ENCODE data around the gene ME3. TPM values are rescaled to one million over a fixed set of nuclear protein-coding genes. Genes with fewer than 3 reads are reported as not detected.

Gene ME3
- total RNA-seq, 1 experiment from 2014 or later = 0.30 TPM

DNA sequence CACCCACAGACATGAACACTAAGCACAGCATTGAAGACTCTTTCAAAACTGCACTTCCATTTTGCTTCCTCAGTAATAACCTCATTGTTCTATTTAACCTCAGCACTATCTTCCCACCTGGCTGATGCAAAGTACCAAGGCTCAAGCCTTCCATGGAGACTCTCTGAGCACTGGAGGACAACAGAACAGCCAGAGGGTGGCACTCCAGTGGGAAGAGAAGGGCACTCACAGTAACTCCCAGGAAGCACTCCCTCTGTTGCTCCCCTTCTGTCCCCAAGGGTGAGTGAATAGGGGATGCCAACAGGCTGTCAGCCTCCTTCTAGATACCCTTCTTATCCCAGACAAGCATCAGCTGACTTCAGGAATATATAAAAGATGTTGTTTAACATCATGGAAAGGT, 3.5 kb downstream of the ME3 start:
- H4K20me1 ChIP-seq (ENCODE audit: insufficient read depth) = no peaks in the 10 kb centered on the region
- no peak overlapping the region for H3K9ac ChIP-seq (ENCODE audit: low read length)
- H3K4me1 ChIP-seq (ENCODE audit: control insufficient read depth in 1 of 2, insufficient read depth in 2 of 2, low read length in 2 of 2) = peaks cover 0 to 9% of the 10 kb centered on the region in 2 experiments; a peak in 3 of 4 replicates
- H3K79me2 ChIP-seq (ENCODE audit: insufficient read depth, low read length) = no peaks in the 10 kb centered on the region
- H3K36me3 ChIP-seq (ENCODE audit: control insufficient read depth in 1 of 2, insufficient read depth in 2 of 2, low read length in 2 of 2) = no peaks in the 10 kb centered on the region
- no peaks in the 10 kb centered on the region for H3K27me3 ChIP-seq (ENCODE audit: insufficient read depth, low read length)
- ATAC-seq = peak; percentile 71
- H3K9me3 ChIP-seq (ENCODE audit: control insufficient read depth in 1 of 2, insufficient read depth in 1 of 2, low read depth in 1 of 2, low read length in 2 of 2) = no peaks in the 10 kb centered on the region
- CTCF ChIA-PET = interaction anchor here (1.5 kb wide), 1 partner anchor 8 kb away, joined by 5 read pairs; no protein-coding TSS in a partner anchor
- H2AFZ ChIP-seq (ENCODE audit: low read depth, low read length, poor library complexity, severe bottlenecking) = no peak overlapping the region
- H3K4me2 ChIP-seq (ENCODE audit: low read length) = no peak overlapping the region
- POLR2A ChIA-PET = no interaction called here
- RAD21 ChIA-PET (ENCODE audit: low non-redundant PET in 1 of 2, low total read pairs in 2 of 2, uncharacterized antibody in 2 of 2, unreplicated experiment in 2 of 2) = no interaction called here
- no peak overlapping the region for H3K4me3 ChIP-seq (replicated peaks in 1 of 2; ENCODE audit: low read depth in 1 of 2, low read length in 2 of 2)
- TF ChIP-seq ZFX (IDR thresholded peaks at IDR 0.05) = no peak
- peak; percentile 38; the same call in 1 of the 2 replicates for TF ChIP-seq RAD21 (IDR thresholded peaks at IDR 0.05; ENCODE audit: low read depth)
- peak in 2 of 3 experiments; percentile 18; a peak in 1 of 6 replicates for TF ChIP-seq CTCF (IDR thresholded peaks at IDR 0.05 in 2 of 3, conservative IDR thresholded peaks at IDR 0.05 in 1 of 3; ENCODE audit: borderline replicate concordance in 1 of 3, insufficient read depth in 1 of 3, low read depth in 2 of 3, low read length in 2 of 3)
- no peak for TF ChIP-seq YY1 (IDR thresholded peaks at IDR 0.05; ENCODE audit: extremely low read depth, insufficient replicate concordance, low read depth, low read length)
- no peak for TF ChIP-seq SIN3A (IDR thresholded peaks at IDR 0.05; ENCODE audit: low read depth)
- intact Hi-C loops (cut with micrococcal nuclease) = no loop called here
- H3K9me2 ChIP-seq (ENCODE audit: insufficient read depth) = no peaks in the 10 kb centered on the region
- DNase-seq (ENCODE audit: low read depth, low spot score) = no peak
- BruUV-seq (replicated peaks) = no TSS peak
- H3K27ac ChIP-seq (ENCODE audit: low read depth, low read length) = no peak overlapping the region

- ChIA-PET CTCF (interaction anchor here (1.2 kb wide), 1 partner anchor 10 kb away, joined by 3 read pairs; no protein-coding TSS in a partner anchor), RAD21 (ENCODE audit: low non-redundant PET in 1 of 2, low total read pairs in 2 of 2, uncharacterized antibody in 2 of 2, unreplicated experiment in 2 of 2) (no interaction called here), POLR2A (no interaction called here)
- BruUV-seq (replicated peaks) = no TSS peak
- Histone ChIP-seq H3K79me2 (ENCODE audit: insufficient read depth, low read length) (no peaks in the 10 kb centered on the region), H2AFZ (ENCODE audit: low read depth, low read length, poor library complexity, severe bottlenecking) (no peak overlapping the region), H3K9me2 (ENCODE audit: insufficient read depth) (no peaks in the 10 kb centered on the region), H3K9ac (ENCODE audit: low read length) (no peak overlapping the region), H3K27ac (ENCODE audit: low read depth, low read length) (no peak overlapping the region), H3K4me1 (ENCODE audit: control insufficient read depth in 1 of 2, insufficient read depth in 2 of 2, low read length in 2 of 2) (peaks cover 0 to 1% of the 10 kb centered on the region in 2 experiments; a peak in 3 of 4 replicates), H3K9me3 (ENCODE audit: control insufficient read depth in 1 of 2, insufficient read depth in 1 of 2, low read depth in 1 of 2, low read length in 2 of 2) (no peaks in the 10 kb centered on the region), H4K20me1 (ENCODE audit: insufficient read depth) (no peaks in the 10 kb centered on the region), H3K4me2 (ENCODE audit: low read length) (no peak overlapping the region), H3K36me3 (ENCODE audit: control insufficient read depth in 1 of 2, insufficient read depth in 2 of 2, low read length in 2 of 2) (no peaks in the 10 kb centered on the region), H3K4me3 (replicated peaks in 1 of 2; ENCODE audit: low read depth in 1 of 2, low read length in 2 of 2) (no peak overlapping the region), H3K27me3 (ENCODE audit: insufficient read depth, low read length) (no peaks in the 10 kb centered on the region)
- intact Hi-C loops (cut with micrococcal nuclease) = no loop called here
- ATAC-seq (no peak), DNase-seq (ENCODE audit: low read depth, low spot score) (no peak)
- TF ChIP-seq TCF7L2 (IDR thresholded peaks at IDR 0.05; ENCODE audit: borderline replicate concordance, extremely low read depth, insufficient read depth, insufficient read length) (no peak), EZH2 (IDR thresholded peaks at IDR 0.05) (no peak), ZFX (IDR thresholded peaks at IDR 0.05) (no peak), EZH2phosphoT487 (IDR thresholded peaks at IDR 0.05; ENCODE audit: borderline replicate concordance) (no peak), EGR1 (IDR thresholded peaks at IDR 0.05; ENCODE audit: low read depth) (no peak), CTCF (IDR thresholded peaks at IDR 0.05 in 2 of 3, conservative IDR thresholded peaks at IDR 0.05 in 1 of 3; ENCODE audit: borderline replicate concordance in 1 of 3, insufficient read depth in 1 of 3, low read depth in 2 of 3, low read length in 2 of 3) (no peak), JUND (IDR thresholded peaks at IDR 0.05) (no peak), SP1 (IDR thresholded peaks at IDR 0.05; ENCODE audit: low read depth) (no peak), POLR2AphosphoS5 (IDR thresholded peaks at IDR 0.05; ENCODE audit: low read depth, low read length) (no peak), CBX3 (IDR thresholded peaks at IDR 0.05; ENCODE audit: low read depth) (no peak), YY1 (IDR thresholded peaks at IDR 0.05; ENCODE audit: extremely low read depth, insufficient replicate concordance, low read depth, low read length) (no peak)
- TF ChIP-seq, protein P1, sequence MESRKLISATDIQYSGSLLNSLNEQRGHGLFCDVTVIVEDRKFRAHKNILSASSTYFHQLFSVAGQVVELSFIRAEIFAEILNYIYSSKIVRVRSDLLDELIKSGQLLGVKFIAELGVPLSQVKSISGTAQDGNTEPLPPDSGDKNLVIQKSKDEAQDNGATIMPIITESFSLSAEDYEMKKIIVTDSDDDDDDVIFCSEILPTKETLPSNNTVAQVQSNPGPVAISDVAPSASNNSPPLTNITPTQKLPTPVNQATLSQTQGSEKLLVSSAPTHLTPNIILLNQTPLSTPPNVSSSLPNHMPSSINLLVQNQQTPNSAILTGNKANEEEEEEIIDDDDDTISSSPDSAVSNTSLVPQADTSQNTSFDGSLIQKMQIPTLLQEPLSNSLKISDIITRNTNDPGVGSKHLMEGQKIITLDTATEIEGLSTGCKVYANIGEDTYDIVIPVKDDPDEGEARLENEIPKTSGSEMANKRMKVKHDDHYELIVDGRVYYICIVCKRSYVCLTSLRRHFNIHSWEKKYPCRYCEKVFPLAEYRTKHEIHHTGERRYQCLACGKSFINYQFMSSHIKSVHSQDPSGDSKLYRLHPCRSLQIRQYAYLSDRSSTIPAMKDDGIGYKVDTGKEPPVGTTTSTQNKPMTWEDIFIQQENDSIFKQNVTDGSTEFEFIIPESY (IDR thresholded peaks at IDR 0.05; ENCODE audit: extremely low read depth, insufficient replicate concordance, low read length) = no peak
These were observed 6.2 kb downstream of the ME3 start for GRCh38 chr11:86666193-86666592.

Measured in HCT116 (cell line).